Gastroesophageal sphincter (tissue), 4 donors: ENCODE data around the gene PDZD8. TPM values are rescaled to one million over a fixed set of nuclear protein-coding genes. Genes with fewer than 3 reads are reported as not detected.

ENCODE experiments used
- ATAC-seq: fragments of 150-250 bp; one replicate; pipeline ENCODE4 v1.9.1; 2016; ENCODE audit warnings: mild to moderate bottlenecking, moderate library complexity
- H3K27ac ChIP-seq, 4 donors: fragments of 200-600 bp; sonication (generic) in 3 of 4; 1 replicate in 3 of 4; 2 replicates in 1 of 4; pipeline ENCODE4 v1.5.1; 2016 to 2019
- H3K27me3 ChIP-seq: fragments of 200-600 bp; sonication (generic); one replicate; pipeline ENCODE4 v1.5.1; 2019
- H3K36me3 ChIP-seq, 2 donors: fragments of 200-600 bp; sonication (generic); one replicate each; pipeline ENCODE4 v1.5.1; 2019; ENCODE audit warnings: control low read depth in 1 of 2
- H3K4me1 ChIP-seq, 3 donors: fragments of 200-600 bp; sonication (generic); 1 replicate in 2 of 3; 2 replicates in 1 of 3; pipeline ENCODE4 v1.5.1; 2016 to 2019; ENCODE audit warnings: control low read depth in 2 of 3
- H3K4me3 ChIP-seq, 2 donors: fragments of 200-600 bp; sonication (generic); one replicate each; pipeline ENCODE4 v1.5.1; 2019; ENCODE audit warnings: mild to moderate bottlenecking in 1 of 2, moderate library complexity in 1 of 2
- H3K9me3 ChIP-seq, 3 donors: fragments of 200-600 bp; sonication (generic); one replicate each; pipeline ENCODE4 v1.5.1; 2017 to 2019; ENCODE audit warnings: control low read depth in 2 of 3
- CTCF ChIP-seq, 4 experiments: fragments of 200-600 bp in 2 of 4; fragments of 450-650 bp in 2 of 4; sonication (generic) in 1 of 4; IDR thresholded peaks; one replicate each; pipeline ENCODE4 v1.5.1; 2017 to 2019; ENCODE audit warnings: antibody characterized with exemption in 4 of 4, mild to moderate bottlenecking in 2 of 4, moderate library complexity in 2 of 4
- EP300 ChIP-seq: sonication (generic); formaldehyde crosslinking; IDR thresholded peaks from one replicate; pipeline ENCODE4 v1.6.1; 2017; ENCODE audit warnings: antibody characterized with exemption, mild to moderate bottlenecking
- POLR2A ChIP-seq, 2 donors: fragments of 450-650 bp; IDR thresholded peaks; one replicate each; pipeline ENCODE4 v1.6.1; 2017; ENCODE audit warnings: antibody characterized with exemption in 2 of 2, mild to moderate bottlenecking in 2 of 2, moderate library complexity in 1 of 2
- POLR2AphosphoS5 ChIP-seq: sonication (generic); formaldehyde crosslinking; IDR thresholded peaks from one replicate; pipeline ENCODE4 v1.6.1; 2017; ENCODE audit warnings: antibody characterized with exemption
- WGBS, 2 donors: methylation state at CpG; one replicate each; pipeline ENCODE4 v1.1.5; 2018; ENCODE audit warnings: low coverage in 1 of 2; 5-methylcytosine and 5-hydroxymethylcytosine counted together
- total RNA-seq, 4 donors: library from RNA; depleted of rRNA; stranded (reverse); fragments of >200 nt; gene quantifications; one replicate each; pipeline ENCODE4 v1.1.0, GENCODE V29; 2016

The PDZD8 gene
- total RNA-seq, 4 donors from 2014 or later: 32.8 to 49.2 (median 37.3) TPM

- H3K36me3 ChIP-seq: no peaks in the 10 kb centered on the region
- TF ChIP-seq POLR2AphosphoS5 (no peak), POLR2A (IDR thresholded peaks at IDR 0.05) (no peak), EP300 (no peak), CTCF (IDR thresholded peaks at IDR 0.05) (no peak)
- H3K27ac ChIP-seq: no peak overlapping the region
- whole genome bisulfite sequencing, 2 donors: 42 to 60% methylated on average over 7 to 8 of the region's 8 CpGs
- no peak overlapping the region for H3K4me3 ChIP-seq
- H3K4me1 ChIP-seq: no peaks in the 10 kb centered on the region
- no peaks in the 10 kb centered on the region for H3K9me3 ChIP-seq
- ATAC-seq: no peak
- H3K27me3 ChIP-seq: peaks cover 43% of the 10 kb centered on the region
Measured at GRCh38 chr10:117411479-117412399, 36.5 kb upstream of the PDZD8 start.

GRCh38 chr10:117410557-117410956 is 35.3 kb upstream of the PDZD8 start:
- Histone ChIP-seq H3K27me3 (peaks cover 43% of the 10 kb centered on the region), H3K4me3 (no peak overlapping the region), H3K4me1 (no peaks in the 10 kb centered on the region), H3K9me3 (no peaks in the 10 kb centered on the region), H3K36me3 (no peaks in the 10 kb centered on the region), H3K27ac (no peak overlapping the region)
- 73 to 89% methylated on average over 3 to 4 of the region's 4 CpGs for WGBS, 2 donors
- ATAC-seq: no peak
- no peak for TF ChIP-seq POLR2AphosphoS5
- no peak for TF ChIP-seq POLR2A (IDR thresholded peaks at IDR 0.05)

GRCh38 chr10:117409549-117410305 is 34.5 kb upstream of the PDZD8 start:
- 65 to 71% methylated on average over 5 of the region's 5 CpGs for WGBS, 2 donors

DNA sequence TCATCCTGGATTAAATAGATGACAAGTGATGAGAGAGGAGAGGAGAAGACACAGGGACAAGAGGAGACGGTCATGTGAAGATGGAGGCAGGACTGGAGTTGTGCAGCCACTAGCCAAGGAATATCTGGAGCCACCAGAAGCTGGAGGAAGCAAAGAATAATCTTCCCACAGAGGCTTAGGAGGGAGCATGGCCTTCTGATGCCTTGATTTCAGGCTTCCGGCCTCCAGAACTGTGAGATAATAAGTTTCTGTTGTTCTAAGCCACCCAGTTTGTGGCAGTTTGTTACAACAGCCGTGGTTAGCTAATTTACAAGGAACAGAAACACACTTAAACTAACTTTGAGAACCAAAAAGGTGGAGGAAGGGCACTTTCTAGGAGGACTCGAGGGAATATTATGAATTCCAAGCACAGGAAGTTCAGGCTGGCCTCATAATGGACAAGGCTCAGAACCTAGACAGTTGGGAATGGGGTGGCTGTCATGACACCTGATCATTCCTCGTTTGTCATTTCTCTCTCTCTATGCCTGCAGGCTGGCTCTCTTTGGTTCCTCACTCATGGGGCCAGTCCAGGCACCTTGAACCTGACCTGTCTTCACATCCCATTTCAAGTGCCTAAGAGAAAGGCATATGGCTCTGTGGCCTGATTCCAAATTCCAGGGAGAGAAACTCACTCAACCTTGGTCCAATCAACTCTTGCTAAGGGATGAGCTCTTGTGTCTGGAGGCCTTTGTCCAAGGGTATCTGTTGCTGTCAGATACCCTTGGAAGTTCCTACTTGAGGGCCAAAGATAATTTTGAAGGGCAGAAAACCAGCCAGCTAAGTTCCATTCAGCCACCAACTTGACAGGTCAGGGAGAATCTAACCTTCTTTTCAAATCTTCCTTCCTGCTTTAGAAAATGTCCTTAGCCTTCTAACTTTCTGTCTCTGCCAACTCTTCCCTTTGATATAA is 33.5 kb upstream of the PDZD8 start:
- no peak overlapping the region for H3K27ac ChIP-seq
- H3K27me3 ChIP-seq: peaks cover 40% of the 10 kb centered on the region
- no peaks in the 10 kb centered on the region for H3K9me3 ChIP-seq
- TF ChIP-seq POLR2AphosphoS5: no peak
- no peaks in the 10 kb centered on the region for H3K36me3 ChIP-seq
- ATAC-seq: no peak
- no peaks in the 10 kb centered on the region for H3K4me1 ChIP-seq
- WGBS, 2 donors: 82 to 93% methylated on average over 3 to 4 of the region's 5 CpGs
- no peak overlapping the region for H3K4me3 ChIP-seq

More at GRCh38 chr10:117409549-117410305, 34.5 kb upstream of the PDZD8 start:
- ATAC-seq: no peak
- Histone ChIP-seq H3K27me3 (peaks cover 40% of the 10 kb centered on the region), H3K4me3 (no peak overlapping the region), H3K9me3 (no peaks in the 10 kb centered on the region), H3K27ac (no peak overlapping the region), H3K4me1 (no peaks in the 10 kb centered on the region), H3K36me3 (no peaks in the 10 kb centered on the region)
- TF ChIP-seq POLR2AphosphoS5 (no peak), CTCF (IDR thresholded peaks at IDR 0.05) (no peak), POLR2A (IDR thresholded peaks at IDR 0.05) (no peak), EP300 (no peak)

- no peak overlapping the region for H3K27ac ChIP-seq
- H3K4me1 ChIP-seq: no peaks in the 10 kb centered on the region
- peaks cover 20% of the 10 kb centered on the region for H3K27me3 ChIP-seq
- H3K36me3 ChIP-seq: no peaks in the 10 kb centered on the region
- no peak for ATAC-seq
- WGBS, 2 donors: 75 to 87% methylated on average over 3 of the region's 3 CpGs
- TF ChIP-seq EP300 (no peak), POLR2A (IDR thresholded peaks at IDR 0.05) (no peak), CTCF (IDR thresholded peaks at IDR 0.05) (no peak), POLR2AphosphoS5 (no peak)
- no peak overlapping the region for H3K4me3 ChIP-seq
- H3K9me3 ChIP-seq: no peaks in the 10 kb centered on the region
Measured at GRCh38 chr10:117405730-117406129, 30.5 kb upstream of the PDZD8 start.
